Osteocyte (in vitro differentiated cells): Measurements from ENCODE around the gene GAR1. TPM values are rescaled to one million over a fixed set of nuclear protein-coding genes. Genes with fewer than 3 reads are reported as not detected.
"Not testable (repeated sequence)": the region's sequence is repeated elsewhere in the genome, so short reads cannot be mapped to it uniquely, and the experiment has no call there.

Experiments used
- DNase-seq: peaks from one replicate; pipeline ENCODE4 v3.0.0; 2021; ENCODE audit warnings: mixed read lengths; ENCODE audit not compliant: unreplicated experiment; ENCODE audit errors: extremely low spot score
- H3K27ac Mint-ChIP-seq: one replicate; pipeline ENCODE4 v1.8.0; 2021; ENCODE audit warnings: mild to moderate bottlenecking, mixed read lengths; ENCODE audit not compliant: unreplicated experiment
- H3K27me3 Mint-ChIP-seq: one replicate; pipeline ENCODE4 v1.8.0; 2021; ENCODE audit warnings: mixed read lengths; ENCODE audit not compliant: unreplicated experiment
- H3K36me3 Mint-ChIP-seq: one replicate; pipeline ENCODE4 v1.8.0; 2021; ENCODE audit warnings: mixed read lengths; ENCODE audit not compliant: unreplicated experiment
- H3K4me1 Mint-ChIP-seq: one replicate; pipeline ENCODE4 v1.8.0; 2021; ENCODE audit warnings: mixed read lengths; ENCODE audit not compliant: unreplicated experiment
- H3K4me3 Mint-ChIP-seq: one replicate; pipeline ENCODE4 v1.8.0; 2021; ENCODE audit warnings: mild to moderate bottlenecking, moderate library complexity, mixed read lengths; ENCODE audit not compliant: unreplicated experiment
- H3K9me3 Mint-ChIP-seq: one replicate; pipeline ENCODE4 v1.8.0; 2021; ENCODE audit warnings: mixed read lengths; ENCODE audit not compliant: unreplicated experiment
- total RNA-seq: library from RNA; stranded (reverse); gene quantifications from 2 replicates; pipeline ENCODE4 v1.2.1, GENCODE V29; 2021
- TF ChIP-seq, protein P1 (sequence below): fragments of 200-600 bp; sonication (generic); IDR thresholded peaks from 2 replicates; pipeline ENCODE4 v1.5.0; 2021; ENCODE audit warnings: antibody characterized with exemption, mild to moderate bottlenecking, moderate library complexity

The GAR1 gene
- total RNA-seq, 1 donor from 2014 or later: 16.8 TPM

DNA sequence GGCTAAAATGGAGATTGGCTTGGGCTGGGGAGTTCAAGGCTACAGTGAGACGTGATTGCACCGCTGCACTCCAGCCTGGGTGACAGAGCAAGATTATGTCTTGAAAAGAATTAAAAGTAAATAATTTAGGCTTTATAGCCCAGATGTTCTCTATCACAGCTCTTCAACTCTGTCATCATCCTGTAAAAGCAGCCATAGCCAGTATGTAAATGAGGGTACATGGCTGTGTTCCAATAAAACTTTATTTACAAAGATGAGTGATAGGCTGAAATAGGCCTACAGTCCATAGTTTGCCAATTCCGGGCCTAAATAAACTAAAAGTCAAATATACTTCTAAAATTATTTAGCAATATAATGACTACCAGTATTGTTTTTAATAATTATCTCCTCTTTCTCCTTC is 21.4 kb downstream of the GAR1 start:
- H3K36me3 Mint-ChIP-seq: no peaks in the 10 kb centered on the region
- no peak overlapping the region for H3K4me3 Mint-ChIP-seq
- no peaks in the 10 kb centered on the region for H3K9me3 Mint-ChIP-seq
- no peak for DNase-seq
- no peaks in the 10 kb centered on the region for H3K4me1 Mint-ChIP-seq
- TF ChIP-seq, protein P1, sequence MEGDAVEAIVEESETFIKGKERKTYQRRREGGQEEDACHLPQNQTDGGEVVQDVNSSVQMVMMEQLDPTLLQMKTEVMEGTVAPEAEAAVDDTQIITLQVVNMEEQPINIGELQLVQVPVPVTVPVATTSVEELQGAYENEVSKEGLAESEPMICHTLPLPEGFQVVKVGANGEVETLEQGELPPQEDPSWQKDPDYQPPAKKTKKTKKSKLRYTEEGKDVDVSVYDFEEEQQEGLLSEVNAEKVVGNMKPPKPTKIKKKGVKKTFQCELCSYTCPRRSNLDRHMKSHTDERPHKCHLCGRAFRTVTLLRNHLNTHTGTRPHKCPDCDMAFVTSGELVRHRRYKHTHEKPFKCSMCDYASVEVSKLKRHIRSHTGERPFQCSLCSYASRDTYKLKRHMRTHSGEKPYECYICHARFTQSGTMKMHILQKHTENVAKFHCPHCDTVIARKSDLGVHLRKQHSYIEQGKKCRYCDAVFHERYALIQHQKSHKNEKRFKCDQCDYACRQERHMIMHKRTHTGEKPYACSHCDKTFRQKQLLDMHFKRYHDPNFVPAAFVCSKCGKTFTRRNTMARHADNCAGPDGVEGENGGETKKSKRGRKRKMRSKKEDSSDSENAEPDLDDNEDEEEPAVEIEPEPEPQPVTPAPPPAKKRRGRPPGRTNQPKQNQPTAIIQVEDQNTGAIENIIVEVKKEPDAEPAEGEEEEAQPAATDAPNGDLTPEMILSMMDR: no peak
- H3K27ac Mint-ChIP-seq: no peak overlapping the region
- peaks cover 4% of the 10 kb centered on the region for H3K27me3 Mint-ChIP-seq

DNA sequence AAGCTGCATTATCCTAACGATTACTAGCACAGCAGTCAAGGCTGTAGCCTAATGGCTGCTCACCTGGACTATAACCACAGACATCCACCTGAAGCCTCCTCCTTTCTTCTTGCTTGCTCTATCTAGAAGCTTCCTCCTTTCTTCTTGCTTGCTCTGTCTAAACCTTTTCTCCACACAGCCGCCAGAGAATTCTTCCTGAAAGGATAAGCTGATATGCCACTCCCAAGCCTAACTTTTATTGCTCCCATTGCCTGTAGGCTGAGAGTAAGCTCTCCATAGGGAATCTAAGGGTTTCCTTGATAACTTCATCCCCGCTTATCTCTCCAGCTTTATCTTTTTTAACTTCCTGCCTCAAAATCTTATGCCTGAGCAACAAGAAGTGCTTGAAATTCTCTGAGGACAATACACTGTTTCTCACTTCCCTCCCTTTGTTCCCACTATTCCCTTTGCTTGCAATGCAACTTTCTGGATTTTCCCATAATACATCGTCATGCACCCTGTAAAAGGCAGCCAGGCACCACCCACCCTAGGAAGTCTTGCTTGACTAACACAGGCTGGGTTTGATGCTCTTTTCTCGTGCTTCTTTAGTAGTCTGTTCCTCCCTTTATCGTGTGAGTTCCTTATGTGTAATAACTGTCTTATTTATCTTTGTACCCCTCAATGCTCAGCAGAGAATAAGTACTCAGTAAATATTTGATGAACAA is 31.0 kb downstream of the GAR1 start:
- TF ChIP-seq, protein P1: no peak
- Mint-ChIP-seq H3K27ac (no peak overlapping the region), H3K4me1 (no peaks in the 10 kb centered on the region), H3K36me3 (no peaks in the 10 kb centered on the region), H3K4me3 (no peak overlapping the region), H3K27me3 (peaks cover 13% of the 10 kb centered on the region), H3K9me3 (no peaks in the 10 kb centered on the region)
- no peak for DNase-seq

DNA sequence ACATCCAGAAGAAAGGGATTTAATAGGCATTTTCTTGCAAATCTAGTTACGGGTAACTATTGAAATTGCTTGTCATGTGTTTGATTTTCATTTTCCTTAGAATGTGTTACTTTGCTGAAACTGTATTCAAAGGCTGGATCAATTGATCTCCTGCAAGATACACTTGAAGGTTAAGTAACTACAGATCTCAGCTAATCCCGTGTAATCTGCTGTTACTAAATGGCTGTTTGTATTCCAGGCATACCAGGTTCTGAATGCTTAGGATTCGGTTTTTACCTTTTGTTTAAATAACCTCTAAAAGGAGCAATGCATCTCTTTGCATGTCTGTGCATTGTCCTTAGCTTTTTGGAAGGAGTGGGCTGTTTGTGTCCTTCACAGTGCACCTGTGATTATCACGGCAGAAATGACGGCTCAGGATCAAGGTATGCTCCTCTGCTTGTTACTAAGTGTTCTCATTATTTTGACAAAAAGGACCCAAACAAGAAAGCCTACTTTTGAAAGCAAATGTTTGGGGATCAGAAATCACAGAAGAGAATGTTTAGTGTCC is 32.4 kb downstream of the GAR1 start, which contains the start of gene LRIT3:
Gene LRIT3 (plus strand): TSS at position 212 of the 547 bp plus-strand sequence. CDS start 95 bp downstream, at position 307.
- Mint-ChIP-seq H3K4me3 (no peak within 1 kb of the TSS), H3K27ac (no peak within 1 kb of the TSS), H3K27me3 (peaks cover 13% of the 10 kb centered on the region), H3K4me1 (no peaks in the 10 kb centered on the region), H3K36me3 (no peaks in the 10 kb centered on the region), H3K9me3 (no peaks in the 10 kb centered on the region)
- TF ChIP-seq, protein P1: no peak
- no peak for DNase-seq

DNA sequence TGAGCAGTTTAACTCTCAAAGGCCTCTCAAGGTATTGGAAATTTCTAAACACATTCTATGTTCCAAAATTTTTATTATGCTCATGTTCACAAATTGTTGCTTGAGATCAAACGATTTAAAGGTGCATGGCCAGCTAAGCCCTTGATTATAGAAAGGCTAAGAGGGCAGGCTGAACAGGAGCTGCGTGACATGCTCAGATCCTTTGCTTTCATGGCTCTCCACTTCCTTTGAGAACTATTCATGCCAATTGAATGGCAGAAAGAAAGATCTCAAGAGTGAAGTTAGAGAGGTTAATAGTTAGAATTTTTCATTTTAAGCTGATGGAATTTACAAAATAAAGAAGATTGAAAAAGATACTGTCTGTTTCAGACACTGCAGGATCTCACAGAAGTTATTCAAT is 32.9 kb downstream of the GAR1 start:
- DNase-seq: no peak

DNA sequence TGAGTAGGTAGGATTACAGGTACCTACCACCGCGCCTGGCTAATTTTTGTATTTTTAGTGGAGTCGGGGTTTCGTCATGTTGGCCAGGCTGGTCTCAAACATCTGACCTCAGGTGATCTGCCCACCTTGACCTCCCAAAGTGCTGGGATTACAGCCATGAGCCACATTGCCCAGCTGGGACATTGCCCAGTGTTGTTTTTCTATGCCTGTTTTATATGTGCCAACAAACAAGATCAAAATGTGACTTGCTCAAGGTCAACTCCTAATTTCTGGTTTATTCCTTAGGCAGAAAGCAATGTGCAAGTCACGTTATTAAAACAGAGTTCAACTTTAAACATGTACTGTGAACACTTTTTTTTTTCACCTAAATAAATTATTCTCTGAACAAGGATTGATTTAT is 35.0 kb downstream of the GAR1 start:
- Mint-ChIP-seq H3K27me3 (peaks cover 14% of the 10 kb centered on the region), H3K27ac (no peak overlapping the region), H3K4me1 (no peaks in the 10 kb centered on the region), H3K9me3 (no peaks in the 10 kb centered on the region), H3K4me3 (no peak overlapping the region), H3K36me3 (no peaks in the 10 kb centered on the region)
- DNase-seq: no peak
- TF ChIP-seq, protein P1: no peak

More for the DNA sequence above, 32.9 kb downstream of the GAR1 start:
- no peak overlapping the region for H3K4me3 Mint-ChIP-seq
- no peaks in the 10 kb centered on the region for H3K36me3 Mint-ChIP-seq
- H3K27ac Mint-ChIP-seq: no peak overlapping the region
- TF ChIP-seq, protein P1: no peak
- H3K27me3 Mint-ChIP-seq: peaks cover 16% of the 10 kb centered on the region
- H3K4me1 Mint-ChIP-seq: no peaks in the 10 kb centered on the region
- no peaks in the 10 kb centered on the region for H3K9me3 Mint-ChIP-seq

DNA sequence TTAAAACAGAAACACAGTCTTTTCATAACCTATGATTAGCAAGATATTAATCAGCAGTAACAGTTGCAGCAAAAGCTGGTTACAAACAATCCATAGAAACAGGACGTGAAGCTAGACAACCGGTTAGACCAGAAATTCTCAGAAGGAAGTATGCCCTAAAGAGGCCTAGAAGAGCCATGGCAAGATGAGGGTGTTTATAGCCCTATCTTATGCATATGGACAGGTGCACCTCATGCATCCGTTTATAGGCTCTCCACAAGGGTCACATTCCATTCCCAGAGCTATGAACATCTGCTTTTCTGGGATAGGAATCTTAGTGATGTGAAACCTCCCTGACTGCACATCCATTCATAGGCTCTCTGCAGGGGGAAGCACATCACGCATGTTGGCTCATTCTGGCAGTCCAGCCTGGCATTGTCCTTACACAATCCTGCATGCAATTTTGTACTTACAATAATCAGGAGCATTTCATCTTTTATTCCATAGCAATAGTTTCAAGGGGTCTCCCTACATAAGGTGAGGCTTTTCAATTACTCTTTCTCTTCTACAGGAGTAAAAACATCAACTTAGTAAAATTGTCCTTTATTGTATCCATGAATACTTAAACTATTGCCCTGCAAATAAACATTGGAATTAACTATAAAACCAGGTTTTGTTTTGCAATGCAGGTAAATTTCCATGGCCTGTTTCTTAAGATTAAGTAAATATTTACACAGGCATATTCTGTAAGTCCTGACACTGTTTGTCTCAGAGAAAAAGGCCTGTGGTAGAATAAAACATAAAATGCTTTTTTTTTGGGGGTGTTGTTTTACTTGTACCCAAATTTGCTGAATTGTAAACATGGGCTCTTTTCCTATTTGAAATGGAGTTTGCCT is 44.1 kb downstream of the GAR1 start:
- not testable (repeated sequence) for DNase-seq, H3K9me3 Mint-ChIP-seq, H3K36me3 Mint-ChIP-seq, H3K27me3 Mint-ChIP-seq, H3K27ac Mint-ChIP-seq, H3K4me1 Mint-ChIP-seq, H3K4me3 Mint-ChIP-seq
